T-cell (primary cell): ENCODE results near the gene ELAPOR1. TPM values are rescaled to one million over a fixed set of nuclear protein-coding genes. Genes with fewer than 3 reads are reported as not detected.

Experiments
- total RNA-seq, 35 experiments: library from RNA in 6 of 35; stranded (reverse) in 6 of 35; fragments of 120-200 nt in 1 of 35; gene quantifications; one replicate each; pipeline versions ENCODE4 v1.2.1 to v1.2.4 and lab custom pipeline; 2013 to 2026

The ELAPOR1 gene
- total RNA-seq, 5 donors from 2014 or later (not counting 1 experiment from before 2014, with no cell fraction given), result 8.1 to 21.4 (median 16.1) TPM

Other genes with a start within 250 kb of the ELAPOR1 start
- gene GPSM2, start 237.1 kb upstream of the ELAPOR1 start, total RNA-seq, result 1 to 10 TPM; 1.6 to 2.4 (median 2.0) TPM
- 10 to 100 TPM; 14.3 to 33.3 (median 22.4) TPM for gene CLCC1, start 150.6 kb upstream of the ELAPOR1 start, total RNA-seq
- gene WDR47, start 72.0 kb upstream of the ELAPOR1 start, total RNA-seq, result 10 to 100 TPM; 13.6 to 18.2 (median 17.9) TPM
- 10 to 100 TPM in 2 of 5 donors, 1 to 10 TPM in 3; 8.7 to 19.4 (median 9.7) TPM for gene TAF13, start 38.1 kb upstream of the ELAPOR1 start, total RNA-seq
- 10 to 100 TPM; 33.2 to 55.1 (median 37.1) TPM for gene TMEM167B, start 23.4 kb upstream of the ELAPOR1 start, total RNA-seq
- 100 to 1,000 TPM; 106 to 192 (median 173) TPM for gene SARS1, start 99.8 kb downstream of the ELAPOR1 start, total RNA-seq
- gene CELSR2, start 135.4 kb downstream of the ELAPOR1 start, total RNA-seq, result 1 to 10 TPM; 4.1 to 5.3 (median 4.7) TPM
- gene PSRC1, start 169.0 kb downstream of the ELAPOR1 start, total RNA-seq, result 1 to 10 TPM in 2 of 5 donors, under 1 TPM in 3; 0.35 to 1.6 (median 0.72) TPM
- not detected for gene MYBPHL, start 192.9 kb downstream of the ELAPOR1 start, total RNA-seq